ENCODE data around the gene PRDX5. TPM values are rescaled to one million over a fixed set of nuclear protein-coding genes. Genes with fewer than 3 reads are reported as not detected.

The PRDX5 gene
- total and polyA plus RNA-seq, 9 of the 15 experiments (the other 6 are each of a cell fraction or from before 2014, with no cell fraction given) = 40.8 to 327 (median 204) TPM

- TF ChIP-seq SIN3A (IDR thresholded peaks at IDR 0.05; ENCODE audit: borderline replicate concordance in 2 of 2, control insufficient read depth in 1 of 2, low read depth in 2 of 2, low read length in 2 of 2) (no peak), RBFOX2 (IDR thresholded peaks at IDR 0.05; ENCODE audit: low read depth, low read length) (peak; percentile 41; the same call in 1 of the 2 replicates), PCBP1 (IDR thresholded peaks at IDR 0.05; ENCODE audit: low read depth, low read length, poor library complexity, severe bottlenecking) (no peak), JUND (IDR thresholded peaks at IDR 0.05; ENCODE audit: borderline replicate concordance, low read depth, low read length) (no peak), JUND (tag; IDR thresholded peaks at IDR 0.05; ENCODE audit: borderline replicate concordance, low read depth, low read length) (no peak), NFIX (CRISPR knock-in tag; IDR thresholded peaks at IDR 0.05; ENCODE audit: low read depth) (no peak), HES1 (IDR thresholded peaks at IDR 0.05; ENCODE audit: low read depth) (no peak), MLLT1 (IDR thresholded peaks at IDR 0.05) (no peak), NR2C1 (IDR thresholded peaks at IDR 0.05) (peak; percentile 49), NR2C1 (tag; IDR thresholded peaks at IDR 0.05) (no peak), MGA (IDR thresholded peaks at IDR 0.05) (no peak), SAP30 (IDR thresholded peaks at IDR 0.05; ENCODE audit: borderline replicate concordance, insufficient read depth, low read depth, low read length, poor library complexity, severe bottlenecking) (no peak)
Observed at GRCh38 chr11:64314146-64314804, 3.6 kb upstream of the PRDX5 start (continued).
